GM19239 (cell line): ENCODE data around the gene NAALADL2.
A peak's percentile ranks its signal among the peaks of the same experiment; 100 is the strongest.
"Not testable (repeated sequence)": the region's sequence is repeated elsewhere in the genome, so short reads cannot be mapped to it uniquely, and the experiment has no call there.

ENCODE experiments used
- DNase-seq: peaks from one replicate; pipeline ENCODE4 v3.0.0; 2011; ENCODE audit warnings: low spot score; ENCODE audit not compliant: insufficient read length
- FAIRE-seq: peaks from 2 replicates; lab custom pipeline; 2011; peaks lifted over from hg19 to GRCh38; lab: Jason Lieb, UNC

The NAALADL2 gene

GRCh38 chr3:175432376-175433025, 573.4 kb downstream of the NAALADL2 start:
- DNase-seq (no peak), FAIRE-seq (peak; percentile 23)

DNA sequence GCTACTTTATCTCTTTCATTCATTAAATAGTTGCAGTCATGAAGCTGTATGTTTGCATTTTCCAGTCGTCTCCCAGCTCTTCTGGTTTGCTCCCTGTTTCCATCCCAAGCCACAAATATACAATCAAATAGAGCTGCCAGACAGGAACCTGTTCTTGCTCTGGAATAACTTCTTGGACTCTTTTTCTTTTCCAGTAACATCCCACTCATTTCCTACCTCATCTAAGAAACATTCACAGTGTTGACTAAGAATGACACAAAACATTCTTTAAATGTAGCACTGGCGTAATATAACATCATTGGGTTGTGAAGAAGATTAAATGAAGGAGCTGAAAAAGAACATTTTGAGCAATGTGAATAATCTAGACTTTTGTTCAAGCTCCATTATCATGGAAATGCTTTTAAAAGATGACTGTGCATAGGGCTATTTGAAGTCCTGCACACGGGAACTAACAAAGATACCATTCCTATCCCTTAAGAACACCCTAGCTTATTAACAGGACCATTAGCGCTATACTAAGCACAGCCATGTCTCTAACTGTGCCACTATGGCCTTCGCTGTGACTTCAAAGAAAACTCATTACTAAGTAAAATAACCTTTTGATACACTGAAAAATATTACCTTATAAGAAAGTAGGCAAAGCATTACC, 574.0 kb downstream of the NAALADL2 start:
- FAIRE-seq (no peak), DNase-seq (no peak)

DNA sequence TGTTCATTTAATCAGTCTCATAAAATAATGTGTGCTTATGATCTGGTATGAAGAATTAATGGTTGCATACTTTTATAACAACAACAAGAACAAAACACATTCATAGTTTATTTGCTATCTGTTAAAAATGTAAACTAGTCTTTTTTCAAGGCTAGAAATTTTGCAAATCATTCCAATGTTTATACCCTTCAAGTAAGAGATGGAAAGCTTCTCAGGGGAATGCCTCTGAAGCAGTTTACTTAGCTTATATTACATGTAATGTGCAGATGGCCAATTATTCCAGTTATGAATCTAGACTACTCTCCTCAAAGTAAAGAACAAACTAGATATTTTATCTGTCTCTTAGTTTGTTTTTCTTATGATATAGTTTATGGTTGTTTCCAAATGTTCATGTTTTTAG, 575.4 kb downstream of the NAALADL2 start:
- DNase-seq (no peak), FAIRE-seq (no peak)

GRCh38 chr3:175443682-175444081, 584.5 kb downstream of the NAALADL2 start:
- DNase-seq: no peak
- no peak for FAIRE-seq

GRCh38 chr3:175445741-175446140, 586.6 kb downstream of the NAALADL2 start:
- DNase-seq: no peak
- no peak for FAIRE-seq

DNA sequence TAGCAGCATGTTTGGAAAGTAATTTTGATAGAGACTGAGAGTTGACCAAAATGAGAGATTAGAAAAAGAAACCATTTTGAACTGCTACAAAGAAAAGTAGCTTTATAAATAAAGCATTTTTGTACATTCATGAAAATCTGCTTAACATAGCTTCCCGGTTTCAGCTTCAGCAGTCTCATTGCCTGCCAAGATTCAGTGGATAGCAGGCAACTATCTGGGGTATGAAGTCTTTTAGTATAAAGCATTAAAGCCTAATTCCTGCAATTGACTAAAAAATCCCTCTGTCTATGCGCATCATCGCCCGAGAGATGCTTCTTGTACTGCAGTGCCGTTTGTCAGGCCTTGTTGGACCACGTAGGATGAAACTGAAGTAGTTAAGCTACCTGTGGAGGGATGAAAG, 588.4 kb downstream of the NAALADL2 start:
- no peak for FAIRE-seq
- no peak for DNase-seq

GRCh38 chr3:175453361-175453760, 594.2 kb downstream of the NAALADL2 start:
- DNase-seq: no peak
- no peak for FAIRE-seq

DNA sequence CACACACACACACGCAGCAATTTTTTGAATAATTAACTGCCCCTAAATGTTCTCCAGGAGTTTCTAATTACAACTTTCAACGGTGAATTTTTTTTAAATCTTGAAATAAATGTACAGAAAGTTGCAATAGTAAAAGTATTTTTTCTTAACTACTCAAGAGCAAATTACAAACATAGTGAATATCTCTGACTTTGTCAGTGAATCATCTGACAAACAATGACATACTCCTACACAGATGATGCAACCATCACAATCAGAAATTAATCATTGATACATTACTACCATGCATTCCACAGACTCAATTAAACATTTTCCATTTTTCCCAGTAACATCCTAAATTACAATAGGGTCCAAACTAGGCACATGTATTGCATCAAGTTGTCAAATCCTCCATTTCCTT, 597.3 kb downstream of the NAALADL2 start:
- DNase-seq (no peak), FAIRE-seq (no peak)

- no peak for FAIRE-seq
These were observed 598.2 kb downstream of the NAALADL2 start for GRCh38 chr3:175457301-175457700.

DNA sequence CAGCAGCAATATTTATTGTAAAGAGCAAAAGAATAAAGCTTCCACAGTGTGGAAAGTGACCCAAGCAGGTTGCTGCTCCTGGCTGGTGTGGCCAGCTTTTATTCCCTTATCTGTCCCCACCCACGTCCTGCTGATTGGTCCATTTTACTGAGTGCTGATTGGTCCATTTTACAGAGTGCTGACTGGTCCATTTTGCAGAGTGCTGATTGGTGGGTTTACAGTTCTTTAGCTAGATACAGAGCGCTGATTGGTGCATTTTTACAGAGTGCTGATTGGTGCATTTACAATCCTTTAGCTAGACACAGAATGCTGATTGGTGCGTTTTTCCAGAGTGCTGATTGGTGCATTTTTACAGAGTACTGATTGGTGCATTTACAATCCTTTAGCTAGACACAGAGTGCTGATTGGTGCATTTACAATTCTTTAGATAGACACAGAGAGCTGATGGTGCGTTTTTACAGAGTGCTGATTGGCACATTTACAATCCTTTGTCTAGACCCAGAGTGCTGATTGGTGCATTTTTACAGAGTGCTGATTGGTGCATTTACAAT, 601.8 kb downstream of the NAALADL2 start:
- DNase-seq, FAIRE-seq: not testable (repeated sequence)

More at GRCh38 chr3:175457301-175457700, 598.2 kb downstream of the NAALADL2 start:
- no peak for DNase-seq

GRCh38 chr3:175464362-175464761, 605.2 kb downstream of the NAALADL2 start:
- FAIRE-seq (no peak), DNase-seq (no peak)

DNA sequence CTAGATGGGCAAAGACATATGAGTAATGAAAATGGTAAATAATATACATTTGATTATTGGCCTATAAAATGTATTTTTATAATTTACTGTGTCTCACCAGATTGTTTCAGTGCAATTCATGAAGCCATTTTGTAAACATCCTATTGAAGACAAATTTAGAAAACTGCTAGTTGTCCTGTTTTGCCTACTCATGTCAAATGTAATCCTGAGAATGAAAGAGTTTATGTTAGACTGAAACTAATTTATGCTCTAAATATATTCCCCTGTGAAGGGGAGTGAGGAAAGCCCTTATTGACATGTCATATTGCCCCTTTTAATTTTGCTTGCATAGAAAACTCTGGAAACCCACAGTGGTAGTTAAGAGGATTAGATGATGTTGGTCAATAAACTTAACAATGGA, 610.0 kb downstream of the NAALADL2 start:
- DNase-seq (no peak), FAIRE-seq (no peak)

GRCh38 chr3:175475765-175476164, 616.6 kb downstream of the NAALADL2 start:
- DNase-seq (no peak), FAIRE-seq (no peak)

GRCh38 chr3:175476489-175476888, 617.4 kb downstream of the NAALADL2 start:
- FAIRE-seq (no peak), DNase-seq (no peak)

DNA sequence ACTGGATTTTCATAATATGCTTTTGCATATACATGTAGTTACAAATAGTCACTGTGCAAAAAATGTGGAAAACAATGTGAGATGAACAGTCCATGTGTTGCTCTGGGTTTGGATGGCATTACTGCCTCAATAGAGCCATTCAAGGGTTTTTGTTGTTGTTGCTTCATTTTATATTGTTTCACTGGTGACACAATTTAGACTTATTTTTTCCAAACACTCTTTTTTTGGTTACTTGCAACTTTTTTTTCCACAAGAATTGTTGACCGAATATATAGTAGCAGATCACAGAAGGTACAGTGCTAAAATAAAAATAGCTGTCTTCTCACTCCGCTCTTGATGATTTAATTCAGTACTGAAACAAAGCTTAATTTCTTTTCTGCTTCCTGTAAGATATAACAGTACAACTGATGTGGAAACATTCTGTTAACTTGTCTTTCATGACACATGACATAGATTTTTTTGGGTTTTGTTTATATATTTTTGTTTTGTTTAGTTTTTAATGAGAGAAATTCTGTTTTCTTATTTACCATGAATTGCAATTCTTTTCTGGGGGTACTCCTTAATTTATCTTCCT, 618.6 kb downstream of the NAALADL2 start:
- DNase-seq (no peak), FAIRE-seq (no peak)

DNA sequence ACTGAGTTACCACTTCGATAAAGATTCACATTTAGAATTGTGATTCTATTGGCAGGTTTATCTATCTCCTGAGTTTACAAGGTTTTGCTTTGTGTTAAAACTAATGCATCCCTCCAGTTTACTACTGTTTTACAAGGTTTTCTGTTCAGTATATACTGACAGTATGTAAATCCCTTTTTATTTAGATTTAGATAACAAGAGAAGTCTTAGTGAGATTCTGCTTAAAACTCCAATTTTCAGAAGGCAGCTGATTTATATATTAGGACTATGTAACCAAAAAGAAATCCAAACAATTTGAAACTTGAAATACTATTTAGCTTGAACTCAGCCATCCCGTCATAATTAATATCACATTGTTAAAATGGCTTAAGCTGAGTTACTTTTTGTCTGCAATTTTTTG, 619.2 kb downstream of the NAALADL2 start:
- no peak for DNase-seq
- FAIRE-seq: no peak

- FAIRE-seq: no peak
These were observed 620.0 kb downstream of the NAALADL2 start for GRCh38 chr3:175479175-175479574.

DNA sequence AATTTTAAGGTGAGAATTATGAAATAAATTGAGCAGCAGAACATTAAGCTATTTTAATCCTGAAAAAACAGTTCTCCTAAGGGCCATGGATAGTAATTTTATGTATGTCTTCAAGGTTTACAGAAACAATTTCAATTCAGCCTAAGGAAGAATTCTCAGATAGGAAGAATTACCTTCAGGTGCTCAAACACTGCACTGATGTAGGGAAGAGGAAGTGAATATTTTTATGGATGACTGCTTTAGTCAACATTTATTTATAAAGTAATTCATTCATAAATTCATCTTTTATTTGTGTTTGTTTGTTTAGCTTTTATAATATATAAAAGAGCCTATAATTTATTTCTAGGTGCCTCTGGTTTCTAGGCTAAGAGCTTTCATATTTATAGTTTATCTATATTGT, 620.7 kb downstream of the NAALADL2 start:
- FAIRE-seq: no peak
- DNase-seq: no peak

More at GRCh38 chr3:175479175-175479574, 620.0 kb downstream of the NAALADL2 start:
- no peak for DNase-seq

GRCh38 chr3:175484666-175485065, 625.5 kb downstream of the NAALADL2 start:
- DNase-seq (no peak), FAIRE-seq (peak; percentile 71)

- DNase-seq (no peak), FAIRE-seq (no peak)
These were observed 626.3 kb downstream of the NAALADL2 start for GRCh38 chr3:175485436-175485835.

- DNase-seq (no peak), FAIRE-seq (peak; percentile 37)
These were observed 627.1 kb downstream of the NAALADL2 start for GRCh38 chr3:175486255-175486654.
